COLO829 (cell line): ENCODE results near the gene CHRD.

Experiments
- DNase-seq: peaks from one replicate; pipeline ENCODE4 v3.0.0; 2012; ENCODE audit warnings: low spot score

The CHRD gene

DNA sequence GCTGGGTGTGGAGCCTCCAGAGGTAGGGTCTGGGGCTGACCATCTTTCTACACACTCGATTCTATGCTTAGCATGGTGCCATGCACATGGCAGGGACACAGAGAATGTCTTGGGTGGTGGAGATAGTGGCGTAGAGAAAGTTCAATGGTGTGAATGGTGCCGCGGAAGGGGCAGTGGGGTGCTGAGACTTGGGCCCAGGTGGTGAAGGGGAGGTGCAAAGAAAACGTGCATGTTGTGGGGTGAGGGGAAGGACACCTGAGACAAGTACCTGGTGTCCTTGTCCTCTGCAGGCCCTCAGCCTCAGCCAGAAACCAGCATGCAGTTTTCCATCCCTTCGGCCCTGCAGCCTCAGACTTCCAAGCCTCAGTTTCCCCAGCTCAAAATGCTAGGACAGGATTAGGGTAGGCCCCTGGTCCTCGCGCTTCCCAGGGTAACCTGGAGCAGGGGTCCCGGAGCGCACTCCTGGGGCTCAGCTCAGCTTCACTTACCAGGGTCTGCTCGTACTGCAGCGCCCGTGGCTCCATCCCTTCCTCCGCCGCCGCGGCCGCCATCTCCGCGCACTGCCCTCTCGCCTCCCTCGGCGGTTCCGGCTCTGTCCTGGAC is 18.8 kb upstream of the CHRD start:
- DNase-seq: no peak

DNA sequence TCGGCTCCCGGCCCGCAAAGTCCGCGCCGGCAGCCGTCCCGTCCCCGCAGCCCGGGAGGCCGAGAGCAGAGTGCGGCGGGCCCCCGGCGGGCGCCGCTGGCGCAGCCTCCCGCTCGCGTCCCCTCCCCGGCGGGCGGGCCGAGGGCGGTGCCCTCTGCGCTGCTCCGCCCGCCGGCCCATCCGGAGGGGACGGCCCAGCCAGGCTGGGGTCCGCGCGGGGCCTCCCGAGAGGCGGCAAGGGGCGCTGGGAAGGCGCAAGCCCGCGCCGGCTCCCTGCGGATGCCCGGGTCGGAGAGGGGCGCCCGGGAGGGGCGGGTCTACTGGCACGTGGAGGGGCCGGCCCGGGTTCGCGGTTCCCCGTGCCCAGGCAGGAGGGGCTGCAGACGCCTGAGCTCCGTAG is 18.3 kb upstream of the CHRD start, which contains the start of the genes CLCN2 and POLR2H:
Gene CLCN2, minus strand, starts transcription at position 74 of the 400 bp plus-strand sequence. CDS start 126 bp downstream, outside the sequence.
Gene POLR2H, plus strand, starts transcription at position 179 of the 400 bp plus-strand sequence. CDS start 1,783 bp downstream, outside the sequence.
- DNase-seq: no peak

DNA sequence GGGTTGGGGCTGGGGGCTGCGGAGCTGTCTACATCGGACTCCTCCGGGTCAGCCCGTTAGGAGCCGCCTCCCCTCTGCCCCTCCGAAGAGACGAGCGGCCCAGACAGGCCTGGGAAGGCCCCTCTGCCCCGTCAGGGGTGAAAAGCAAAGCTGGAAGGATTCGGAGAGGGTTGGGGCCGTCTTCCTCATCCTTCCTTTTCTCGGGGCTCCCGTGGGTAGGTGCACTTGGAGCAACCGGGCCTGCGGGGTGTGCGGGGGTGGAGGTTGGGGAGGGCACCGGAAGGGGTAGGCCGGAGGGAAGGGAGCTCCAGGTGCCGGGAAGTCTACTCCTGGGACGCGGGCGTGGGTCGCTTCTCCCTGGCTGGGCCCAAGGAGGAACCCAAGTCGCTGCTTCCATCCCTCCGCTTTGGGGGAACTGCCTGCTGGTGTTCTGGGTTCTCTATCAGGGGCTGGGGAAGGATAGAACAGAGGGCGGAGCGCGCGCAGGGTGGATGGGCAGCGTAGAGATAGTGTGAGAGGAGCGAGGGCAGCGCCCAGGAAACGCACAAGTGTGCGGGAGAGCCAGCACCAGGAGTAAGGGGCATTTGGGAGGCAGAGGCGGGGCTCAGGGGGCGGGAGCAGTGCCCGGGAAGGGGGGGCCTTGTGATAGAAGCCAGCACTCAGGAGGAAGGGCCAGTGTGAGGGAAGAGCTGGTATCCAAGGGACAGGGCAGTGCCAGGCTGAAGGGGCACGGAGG is 17.8 kb upstream of the CHRD start:
- peak; percentile 51 for DNase-seq

GRCh38 chr3:184362668-184363546 is 16.9 kb upstream of the CHRD start:
- peak; percentile 98 for DNase-seq

DNA sequence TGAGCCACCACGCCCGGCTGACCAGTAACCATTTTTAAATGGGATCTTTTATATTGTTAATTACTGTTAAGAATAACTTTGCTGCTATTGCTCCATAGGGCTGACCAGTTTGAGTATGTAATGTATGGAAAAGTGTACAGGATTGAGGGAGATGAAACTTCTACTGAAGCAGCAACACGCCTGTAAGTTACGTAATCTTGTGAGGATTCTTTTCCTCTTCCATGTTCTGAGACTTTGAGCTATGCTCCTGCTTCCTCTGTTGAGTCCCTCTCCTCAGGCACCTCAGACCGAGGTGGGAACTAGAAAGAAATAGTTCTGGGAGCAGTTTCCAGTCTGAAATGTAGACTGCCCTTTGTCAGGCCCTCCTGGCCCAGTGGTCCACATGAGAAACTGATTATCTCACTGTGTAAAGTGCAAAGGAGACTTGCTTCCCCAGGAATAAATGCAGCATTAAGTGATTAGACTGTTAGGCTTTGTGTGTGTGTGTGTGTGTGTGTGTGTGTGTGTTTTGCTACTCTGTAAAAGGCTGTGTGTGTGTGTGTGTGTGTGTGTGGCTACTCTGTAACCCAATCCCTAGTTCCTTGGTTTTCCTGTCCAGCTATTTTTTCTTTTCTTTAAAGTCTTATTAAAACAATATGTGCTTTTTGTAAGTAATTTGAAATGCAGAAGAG is 13.1 kb upstream of the CHRD start:
- no peak for DNase-seq

DNA sequence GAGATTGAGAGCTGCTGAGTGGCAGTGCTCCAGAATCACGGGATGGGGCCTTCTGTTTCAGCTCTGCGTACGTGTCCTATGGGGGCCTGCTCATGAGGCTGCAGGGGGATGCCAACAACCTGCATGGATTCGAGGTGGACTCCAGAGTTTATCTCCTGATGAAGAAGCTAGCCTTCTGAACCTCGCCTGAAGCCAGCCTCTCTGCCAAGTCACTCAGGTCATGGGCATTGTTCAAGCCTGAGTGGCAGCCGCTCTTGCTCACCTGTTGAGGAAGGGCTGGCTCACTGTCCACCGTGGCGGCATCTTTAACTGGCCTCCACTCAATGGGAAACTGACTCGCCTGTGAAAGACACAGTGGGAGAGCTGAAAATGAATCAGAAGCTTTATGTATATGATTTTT is 11.7 kb upstream of the CHRD start:
- no peak for DNase-seq

DNA sequence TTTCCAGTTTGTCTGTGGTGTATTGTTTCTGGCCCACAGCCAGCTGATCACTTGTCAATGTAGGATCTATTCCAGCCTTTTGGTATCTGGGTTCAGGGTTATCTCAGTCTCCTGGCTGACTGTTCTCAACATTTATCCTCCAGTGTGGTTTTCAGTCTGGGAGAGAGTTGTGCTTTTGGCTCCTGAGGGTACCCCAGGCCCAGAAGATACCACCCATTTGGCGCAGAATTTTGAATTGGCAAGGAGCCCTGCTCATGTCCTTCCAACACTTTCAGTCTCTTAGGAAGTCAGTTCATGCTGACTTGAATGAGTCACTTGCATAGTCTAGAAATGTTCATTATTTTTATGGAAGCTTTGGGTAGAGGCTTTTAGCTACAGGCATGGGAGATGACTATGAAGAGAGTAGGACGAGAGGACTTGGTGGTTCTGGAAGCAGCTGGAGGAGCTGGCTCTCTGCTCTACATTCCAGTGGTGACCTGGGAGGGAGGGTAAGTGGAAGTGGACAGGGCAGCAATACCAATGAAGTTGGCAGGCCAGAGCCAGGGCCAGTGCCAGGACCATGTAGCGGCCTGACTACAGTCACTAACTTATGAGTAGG is 11.2 kb upstream of the CHRD start:
- no peak for DNase-seq

GRCh38 chr3:184371570-184372018 is 8.3 kb upstream of the CHRD start:
- peak; percentile 97 for DNase-seq

DNA sequence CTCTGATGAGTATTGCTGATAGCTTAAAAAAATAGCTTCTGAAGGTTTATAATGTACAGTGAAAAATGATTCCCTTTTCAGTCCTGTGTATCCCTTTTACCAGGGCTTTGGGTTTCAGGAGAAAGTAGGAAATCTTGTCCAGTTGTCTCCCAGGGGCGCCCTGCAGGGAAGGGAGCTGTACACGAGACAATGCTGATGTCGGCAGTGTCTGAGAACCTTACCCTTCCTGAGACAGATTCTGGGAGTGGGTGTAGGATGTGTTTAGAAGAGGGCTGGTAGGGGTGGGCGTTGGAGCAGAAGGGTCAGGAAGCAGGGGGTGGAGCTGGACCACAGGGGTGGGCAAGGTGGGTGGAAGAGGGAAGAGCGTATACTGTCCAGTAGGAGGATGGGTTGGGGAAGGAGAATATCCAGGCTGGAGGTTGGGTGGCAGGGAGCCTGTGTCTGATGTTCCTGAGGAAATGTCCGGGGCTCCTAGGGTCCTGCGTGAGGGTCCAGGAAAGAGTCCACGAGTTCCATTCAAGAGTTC is 7.5 kb upstream of the CHRD start:
- no peak for DNase-seq

DNA sequence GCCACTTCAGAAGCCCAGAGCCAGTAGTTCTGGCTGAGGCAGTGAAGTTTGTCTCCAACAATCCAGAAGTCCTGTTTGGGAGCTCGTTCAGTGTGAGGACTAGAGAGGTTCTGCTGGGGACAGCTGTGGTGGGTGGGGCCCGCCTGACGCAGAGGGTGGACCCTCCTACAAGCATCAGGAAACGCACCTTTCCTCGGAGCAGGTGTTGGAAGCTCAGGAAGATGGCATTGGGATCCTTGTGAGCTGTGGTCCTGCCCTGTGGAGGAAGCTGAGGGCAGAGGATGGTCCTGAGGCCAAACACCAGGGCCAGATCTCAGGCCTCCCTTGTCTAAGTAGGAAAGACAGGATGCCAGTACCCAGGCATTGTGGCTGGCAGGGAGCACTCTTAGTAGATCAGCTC is 6.9 kb upstream of the CHRD start:
- DNase-seq: no peak

DNA sequence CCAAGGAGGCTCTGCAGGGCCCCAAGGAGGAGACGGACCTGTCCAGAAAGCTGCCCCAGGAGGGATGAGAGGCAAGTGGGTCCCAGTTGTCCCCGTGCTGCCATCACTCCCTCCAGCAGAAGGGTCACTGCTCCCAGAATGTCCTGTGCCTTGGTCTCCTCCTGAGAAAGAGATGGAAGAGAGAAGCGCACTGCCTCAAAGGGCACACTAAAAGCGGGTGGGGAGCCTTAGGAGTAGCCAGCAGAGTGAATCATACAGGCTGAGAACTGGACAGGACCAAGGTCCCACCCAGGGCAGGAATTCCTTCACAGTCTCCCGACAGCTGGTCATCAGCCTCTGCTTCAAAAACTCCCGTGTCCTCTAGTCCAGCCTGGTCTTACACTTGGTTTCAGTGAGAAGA is 6.4 kb upstream of the CHRD start:
- no peak for DNase-seq

- DNase-seq: no peak
These were observed 4.0 kb upstream of the CHRD start for GRCh38 chr3:184375747-184376461.

DNA sequence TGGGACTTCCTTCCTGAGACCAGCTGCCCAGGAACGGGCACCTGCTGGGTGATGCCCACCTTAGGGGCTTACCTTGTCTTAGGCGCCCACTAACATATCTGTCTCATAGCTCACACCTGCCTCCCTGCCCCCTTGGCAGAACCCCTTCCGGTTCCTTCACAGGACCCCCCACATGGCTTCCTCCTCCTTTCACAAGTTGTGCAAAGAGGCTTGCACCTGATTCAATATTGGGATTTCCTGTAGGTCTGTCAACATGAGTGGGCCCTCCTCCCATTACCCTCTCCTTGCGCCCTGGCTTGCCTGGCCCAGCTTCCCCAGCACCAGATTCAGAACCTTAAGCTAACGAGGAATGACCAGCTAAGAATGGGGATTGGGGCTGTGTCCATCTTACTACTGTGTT is 2.5 kb upstream of the CHRD start:
- DNase-seq: no peak

DNA sequence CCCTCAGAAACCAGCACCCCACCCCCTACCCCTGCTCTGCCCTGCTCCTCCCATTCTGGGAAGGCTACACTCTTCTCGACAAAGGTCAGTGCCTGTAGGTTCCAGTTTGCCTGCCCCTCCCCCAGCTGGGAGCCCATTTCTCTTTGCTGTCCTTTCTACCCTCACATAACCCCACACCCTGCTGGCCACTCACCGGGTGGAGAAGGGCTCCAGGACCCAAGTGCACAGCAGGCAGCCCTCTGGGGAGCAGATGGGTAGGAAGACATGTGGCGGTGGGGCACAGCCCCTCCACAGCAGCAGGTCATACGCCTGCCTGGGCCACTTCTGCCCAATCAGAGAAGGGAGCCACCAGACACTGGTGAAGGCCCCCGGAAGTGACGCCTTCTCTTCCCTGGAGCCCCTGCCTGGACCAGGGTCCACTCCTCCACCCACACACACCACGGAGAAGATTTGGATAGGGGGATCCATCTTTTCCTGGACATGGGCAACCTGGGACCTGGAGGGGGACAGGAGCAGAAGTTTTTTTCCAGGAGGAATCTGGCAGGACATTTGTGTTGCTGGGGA is 1.9 kb upstream of the CHRD start, which contains the start of gene THPO:
Gene THPO, minus strand, starts transcription at position 326 of the 564 bp plus-strand sequence. CDS start 1,948 bp downstream, outside the sequence.
- no peak for DNase-seq

DNA sequence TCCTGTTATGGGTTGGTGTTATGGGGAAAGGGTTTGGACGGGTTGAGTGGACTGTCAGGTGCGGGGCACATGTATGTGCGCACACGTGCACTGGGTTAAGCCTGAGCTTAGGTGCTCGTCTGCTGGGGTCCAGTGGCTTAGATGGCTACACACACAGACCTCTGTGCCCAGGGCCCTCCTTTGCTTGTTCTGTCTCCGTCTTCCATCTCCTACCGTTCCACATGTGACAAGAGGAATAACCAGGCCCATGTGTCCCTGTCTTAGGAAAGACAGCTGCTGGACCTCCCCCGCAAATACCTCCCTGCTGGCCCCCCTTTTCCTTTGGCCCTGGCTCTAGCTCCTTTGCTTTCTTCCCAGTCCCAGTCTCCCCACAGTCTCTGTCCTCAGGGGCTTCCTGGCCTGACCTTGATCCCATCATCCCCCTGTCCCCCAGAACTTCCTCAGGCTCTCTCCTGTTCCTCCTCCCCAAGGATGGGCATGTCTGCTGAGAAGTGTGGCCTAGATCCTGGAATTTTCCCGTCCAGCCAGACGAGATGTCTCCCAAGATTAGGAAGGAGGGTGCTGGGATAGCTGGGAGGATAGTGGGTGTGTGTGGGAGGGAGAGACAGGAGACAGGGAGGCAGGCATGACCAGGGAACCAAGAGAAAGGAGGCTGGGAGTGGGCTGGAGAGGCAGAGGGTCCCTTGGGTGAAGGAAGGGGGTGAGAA is 1.1 kb upstream of the CHRD start:
- DNase-seq: no peak

GRCh38 chr3:184380185-184380626 is 352 bp downstream of the CHRD start:
- no peak for DNase-seq

- DNase-seq: no peak
These were observed 890 bp downstream of the CHRD start for GRCh38 chr3:184380627-184381260.

DNA sequence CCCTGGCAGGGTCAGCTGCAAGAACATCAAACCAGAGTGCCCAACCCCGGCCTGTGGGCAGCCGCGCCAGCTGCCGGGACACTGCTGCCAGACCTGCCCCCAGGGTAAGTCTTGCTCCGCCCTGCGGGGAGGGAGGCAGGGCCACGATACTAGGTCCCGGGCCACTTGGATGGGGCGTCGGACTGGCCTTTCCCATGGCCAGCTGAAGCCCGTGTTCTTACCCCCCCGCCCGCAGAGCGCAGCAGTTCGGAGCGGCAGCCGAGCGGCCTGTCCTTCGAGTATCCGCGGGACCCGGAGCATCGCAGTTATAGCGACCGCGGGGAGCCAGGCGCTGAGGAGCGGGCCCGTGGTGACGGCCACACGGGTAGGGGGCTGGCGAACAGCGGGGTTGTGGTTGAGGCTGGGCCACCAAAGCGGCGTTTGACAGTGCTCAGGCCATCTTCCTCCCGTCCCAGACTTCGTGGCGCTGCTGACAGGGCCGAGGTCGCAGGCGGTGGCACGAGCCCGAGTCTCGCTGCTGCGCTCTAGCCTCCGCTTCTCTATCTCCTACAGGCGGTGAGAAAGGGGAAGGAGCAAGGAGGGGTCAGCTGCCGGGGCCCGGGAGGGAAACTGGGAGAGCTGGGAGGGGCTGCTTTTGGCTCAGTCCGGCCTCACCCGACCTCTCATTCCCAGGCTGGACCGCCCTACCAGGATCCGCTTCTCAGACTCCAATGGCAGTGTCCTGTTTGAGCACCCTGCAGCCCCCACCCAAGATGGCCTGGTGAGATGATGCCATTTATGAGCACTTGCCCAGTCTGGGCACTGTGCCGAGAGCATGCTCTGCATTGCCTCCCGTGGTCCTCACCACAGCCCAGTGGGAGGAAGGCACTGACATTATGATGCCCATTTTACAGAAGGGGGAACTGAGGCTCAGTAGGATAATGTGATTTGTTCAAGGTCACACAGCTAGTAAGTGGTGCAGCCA is 1.7 kb downstream of the CHRD start:
- DNase-seq: no peak
